ENCODE measurements around the gene CTDP1.

Gene CTDP1

DNA sequence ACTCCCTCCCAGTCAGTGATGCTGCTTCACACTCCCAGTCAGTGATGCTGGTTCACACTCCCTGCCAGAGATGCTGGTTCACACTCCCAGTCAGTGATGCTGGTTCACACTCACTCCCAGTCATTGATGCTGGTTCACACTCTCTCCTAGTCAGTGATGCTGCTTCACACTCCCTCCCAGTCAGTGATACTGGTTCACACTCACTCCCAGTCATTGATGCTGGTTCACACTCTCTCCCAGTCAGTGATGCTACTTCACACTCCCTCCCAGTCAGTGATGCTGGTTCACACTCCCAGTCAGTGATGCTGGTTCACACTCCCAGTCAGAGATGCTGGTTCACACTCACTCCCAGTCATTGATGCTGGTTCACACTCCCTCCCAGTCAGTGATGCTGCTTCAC lies 83.8 kb downstream of the CTDP1 start:
- no peak for DNase-seq (ENCODE audit: low spot score)

DNA sequence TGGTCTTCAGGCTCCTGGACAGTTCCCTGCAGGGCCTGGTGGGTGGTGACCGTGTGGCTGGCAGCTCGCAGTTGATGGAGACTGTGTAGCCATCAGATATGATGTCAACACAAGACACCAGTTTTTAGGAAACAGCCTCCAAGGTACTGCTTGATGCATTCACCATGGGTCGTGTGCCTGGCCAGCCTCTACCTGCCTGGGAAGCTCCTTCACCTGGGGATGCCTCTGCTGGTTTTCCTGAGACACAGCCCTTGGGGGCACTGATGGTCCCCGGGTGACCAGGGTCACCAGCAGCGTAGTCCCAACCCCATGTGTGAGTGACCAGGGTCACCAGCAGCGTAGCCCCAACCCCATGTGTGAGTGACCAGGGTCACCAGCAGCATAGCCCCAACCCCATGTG lies 84.5 kb downstream of the CTDP1 start:
- no peak for DNase-seq (ENCODE audit: low spot score)

DNA sequence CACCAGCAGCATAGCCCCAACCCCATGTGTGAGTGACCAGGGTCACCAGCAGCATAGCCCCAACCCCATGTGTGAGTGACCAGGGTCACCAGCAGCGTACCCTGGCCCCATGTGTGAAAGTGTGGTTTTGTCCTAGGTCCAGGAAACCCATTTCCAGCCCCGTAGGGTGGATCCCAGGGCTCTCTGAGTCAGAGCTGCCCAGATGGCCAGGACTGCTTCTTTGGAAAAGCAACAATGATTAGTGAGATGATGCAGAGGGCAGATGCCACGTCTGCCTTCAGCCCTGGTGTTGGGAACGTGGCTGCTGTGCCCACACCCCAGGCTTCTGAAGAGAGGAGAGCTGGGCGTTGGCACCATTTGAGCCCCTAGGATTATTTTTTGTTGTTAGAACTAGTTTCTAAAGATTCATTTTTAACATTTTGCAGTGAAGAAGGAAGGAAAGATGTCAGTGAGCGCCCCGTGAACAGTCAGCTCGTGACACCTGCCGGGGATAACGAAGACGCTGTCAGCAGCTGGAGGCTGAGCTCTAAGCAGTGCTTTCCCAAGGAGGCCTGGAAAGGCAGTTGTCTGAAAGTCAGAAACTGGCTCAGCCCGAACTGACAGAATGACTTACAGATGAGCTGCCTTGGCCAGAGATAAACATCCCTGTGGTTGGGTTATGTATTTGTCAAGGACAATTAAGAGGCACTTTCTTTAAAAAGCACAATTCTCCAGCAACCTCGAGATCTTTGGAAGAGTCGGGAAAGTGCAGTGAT lies 86.1 kb downstream of the CTDP1 start:
- DNase-seq (ENCODE audit: low spot score), result no peak

DNA sequence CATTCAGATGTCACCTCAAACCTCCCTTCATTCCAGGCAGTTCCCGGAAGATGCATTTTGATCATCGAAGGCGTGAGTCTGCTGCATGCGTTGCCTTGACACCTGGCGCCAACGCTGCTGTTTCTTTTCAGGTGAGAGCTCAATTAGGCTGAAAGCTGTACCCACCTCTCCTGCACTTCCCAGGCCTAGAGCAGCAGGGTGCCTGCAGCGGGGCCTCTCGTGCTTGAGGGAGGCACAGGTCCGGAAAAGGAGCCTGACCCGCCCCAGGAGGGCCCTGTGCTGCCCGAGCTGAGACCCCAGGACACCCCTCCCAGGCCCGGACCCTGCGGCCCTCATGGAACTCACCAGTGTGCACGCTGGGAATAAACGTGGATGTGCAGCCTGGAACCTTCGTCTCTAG lies 86.7 kb downstream of the CTDP1 start:
- DNase-seq (ENCODE audit: low spot score), result no peak

DNA sequence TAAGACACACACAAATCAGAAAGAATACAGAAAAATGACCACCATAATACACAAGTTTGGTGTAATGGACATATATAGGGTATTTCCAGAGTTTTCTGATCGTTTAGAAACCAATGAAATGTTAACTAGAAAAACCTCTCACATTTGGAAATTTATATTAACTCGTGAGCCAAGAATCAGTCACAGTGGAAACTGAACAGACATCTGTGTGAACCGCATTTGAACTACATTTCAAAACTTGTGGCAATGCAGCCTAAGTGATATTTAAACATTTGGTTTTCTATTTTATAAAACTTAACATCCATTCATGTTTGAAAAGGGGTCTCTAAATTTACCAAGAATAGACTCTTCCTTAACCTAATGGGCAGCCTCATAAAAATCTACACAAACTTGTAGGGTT lies 89.1 kb downstream of the CTDP1 start:
- DNase-seq (ENCODE audit: low spot score), result no peak

DNA sequence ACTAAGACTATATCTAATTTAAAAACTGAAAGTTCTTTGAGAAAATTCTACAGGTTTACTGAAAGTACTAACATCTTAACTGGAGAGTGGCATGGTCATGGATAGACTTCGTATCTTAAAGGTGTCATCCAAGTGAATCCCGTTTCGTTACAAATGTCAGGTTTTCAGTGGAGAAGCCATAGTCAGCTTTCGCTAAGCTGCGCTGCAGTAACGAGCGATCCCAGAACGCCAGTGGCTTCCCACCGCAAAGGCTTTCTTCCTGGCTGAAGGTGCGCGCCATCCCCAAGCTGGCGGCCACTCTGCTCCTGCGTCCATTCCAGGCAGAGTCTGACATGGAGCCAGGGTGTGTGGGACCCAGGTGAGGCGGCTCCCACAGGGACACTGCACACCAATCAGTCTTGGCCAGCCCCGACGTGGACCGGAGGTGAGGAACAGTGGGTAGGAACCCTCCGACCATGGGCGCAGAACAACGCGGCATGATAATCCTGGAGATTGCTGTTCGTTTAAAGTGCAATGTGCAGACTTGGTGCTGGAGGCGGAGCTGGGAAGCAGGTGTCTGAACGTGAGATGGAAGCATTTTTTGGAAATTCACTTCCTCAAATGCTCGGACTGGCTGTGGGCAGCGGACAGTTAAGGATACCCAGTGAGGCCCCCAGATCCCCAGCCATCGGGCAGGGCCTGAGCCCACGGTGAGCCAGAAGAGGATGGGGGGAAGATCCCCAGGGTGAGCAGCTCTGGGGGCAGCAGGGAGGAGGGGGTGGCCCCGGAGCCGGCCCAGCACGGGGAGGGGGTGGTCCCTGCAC lies 90.3 kb downstream of the CTDP1 start:
- DNase-seq (ENCODE audit: low spot score), result no peak

DNA sequence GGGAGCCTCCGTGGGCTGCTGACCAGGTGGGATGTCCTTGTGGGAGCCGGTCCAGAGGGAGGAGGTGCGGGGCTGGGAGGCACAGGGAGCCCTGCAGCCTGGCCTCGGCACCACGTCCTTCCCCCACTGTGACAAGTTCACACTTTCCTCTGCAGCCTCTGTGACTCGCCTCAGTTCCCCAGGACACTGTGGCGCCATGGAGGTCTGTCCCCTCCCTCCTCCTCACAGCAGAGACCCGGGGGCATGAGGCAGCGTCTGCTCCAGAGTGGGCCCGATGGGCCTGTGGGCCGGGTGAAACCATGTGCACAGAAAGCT lies 90.9 kb downstream of the CTDP1 start:
- no peak for DNase-seq (ENCODE audit: low spot score)

DNA sequence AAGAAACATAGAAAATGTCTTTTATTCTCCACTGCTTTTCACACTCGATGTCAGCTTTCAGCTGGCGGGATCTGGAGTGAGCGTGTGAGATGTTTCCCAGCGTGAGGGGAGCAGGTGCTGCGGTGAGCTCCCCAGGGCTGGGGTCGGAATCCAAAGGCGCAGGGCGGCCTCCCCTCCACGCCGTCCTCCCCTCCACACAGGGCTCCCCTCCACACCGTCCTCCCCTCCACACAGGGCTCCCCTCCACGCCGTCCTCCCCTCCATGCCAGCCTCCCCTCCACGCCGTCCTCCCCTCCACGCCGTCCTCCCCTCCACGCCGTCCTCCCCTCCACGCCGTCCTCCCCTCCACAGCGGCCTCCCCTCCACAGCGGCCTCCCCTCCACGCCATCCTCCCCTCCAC lies 91.2 kb downstream of the CTDP1 start:
- DNase-seq (ENCODE audit: low spot score), result no peak

DNA sequence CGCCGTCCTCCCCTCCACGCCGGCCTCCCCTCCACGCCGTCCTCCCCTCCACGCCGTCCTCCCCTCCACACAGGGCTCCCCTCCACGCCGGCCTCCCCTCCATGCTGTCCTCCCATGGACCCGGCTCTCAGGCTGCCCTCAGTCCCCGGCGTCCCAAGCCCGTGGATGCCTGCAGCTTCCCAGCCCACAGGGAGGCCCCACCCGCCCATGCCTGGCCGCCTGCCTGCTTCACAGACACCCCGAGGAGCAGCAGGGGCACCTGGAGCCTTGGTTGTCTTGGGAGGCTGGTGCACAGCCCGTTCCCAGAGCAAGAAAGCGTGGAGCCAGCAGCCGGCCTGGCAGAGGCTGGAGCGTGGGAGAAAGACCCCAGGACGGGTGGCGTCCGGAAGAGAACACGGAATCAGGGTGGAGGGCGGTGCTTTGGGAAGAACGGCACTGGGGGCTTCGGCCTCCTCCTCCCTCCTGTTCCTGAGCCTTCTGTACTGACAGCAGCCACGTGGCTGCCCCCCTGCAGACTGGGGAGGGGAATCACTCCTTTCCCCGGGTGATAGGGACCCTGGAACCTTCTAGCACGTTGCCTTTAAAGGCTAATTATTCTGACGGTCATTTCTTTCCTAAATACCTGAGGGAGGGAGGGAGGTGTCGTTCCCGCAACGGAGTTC lies 92.0 kb downstream of the CTDP1 start:
- no peak for DNase-seq (ENCODE audit: low spot score)

DNA sequence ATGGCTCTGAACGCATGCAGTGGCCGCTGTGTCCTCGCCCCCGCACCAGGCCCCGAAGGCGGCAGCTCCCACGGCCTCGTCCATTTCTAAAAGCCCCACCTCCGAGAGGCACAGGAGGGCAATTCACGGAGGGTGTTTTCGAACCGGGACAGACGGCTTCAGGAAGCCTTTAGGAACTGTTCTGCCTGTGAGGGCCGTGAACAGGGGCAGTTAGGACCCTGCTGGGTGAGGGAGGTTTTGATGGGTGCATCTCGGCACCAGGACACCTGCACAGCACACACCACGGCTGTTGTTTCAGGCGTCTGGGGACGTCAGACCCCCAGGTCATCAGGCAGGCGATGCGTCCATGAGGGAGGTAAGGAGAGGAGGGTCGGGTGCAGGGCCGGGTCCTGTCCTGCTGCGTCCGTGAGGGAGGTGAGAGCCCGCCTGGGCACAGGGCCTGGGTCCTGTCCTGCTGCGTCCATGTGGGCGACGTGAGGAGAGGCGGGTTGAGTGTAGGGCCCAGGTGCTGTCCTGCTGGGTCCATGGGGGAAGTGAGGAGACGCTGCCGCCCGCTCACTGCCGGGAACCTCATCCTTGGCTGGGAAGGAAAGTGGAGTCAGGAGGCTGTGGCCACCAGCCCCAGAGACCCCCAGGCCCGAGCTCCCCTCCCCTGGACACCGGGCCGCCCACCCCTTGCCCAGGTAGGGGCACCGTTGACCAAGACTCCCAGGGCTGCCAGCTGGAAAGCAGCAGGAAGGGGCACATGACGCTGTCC lies 92.7 kb downstream of the CTDP1 start:
- DNase-seq (ENCODE audit: low spot score), result no peak

DNA sequence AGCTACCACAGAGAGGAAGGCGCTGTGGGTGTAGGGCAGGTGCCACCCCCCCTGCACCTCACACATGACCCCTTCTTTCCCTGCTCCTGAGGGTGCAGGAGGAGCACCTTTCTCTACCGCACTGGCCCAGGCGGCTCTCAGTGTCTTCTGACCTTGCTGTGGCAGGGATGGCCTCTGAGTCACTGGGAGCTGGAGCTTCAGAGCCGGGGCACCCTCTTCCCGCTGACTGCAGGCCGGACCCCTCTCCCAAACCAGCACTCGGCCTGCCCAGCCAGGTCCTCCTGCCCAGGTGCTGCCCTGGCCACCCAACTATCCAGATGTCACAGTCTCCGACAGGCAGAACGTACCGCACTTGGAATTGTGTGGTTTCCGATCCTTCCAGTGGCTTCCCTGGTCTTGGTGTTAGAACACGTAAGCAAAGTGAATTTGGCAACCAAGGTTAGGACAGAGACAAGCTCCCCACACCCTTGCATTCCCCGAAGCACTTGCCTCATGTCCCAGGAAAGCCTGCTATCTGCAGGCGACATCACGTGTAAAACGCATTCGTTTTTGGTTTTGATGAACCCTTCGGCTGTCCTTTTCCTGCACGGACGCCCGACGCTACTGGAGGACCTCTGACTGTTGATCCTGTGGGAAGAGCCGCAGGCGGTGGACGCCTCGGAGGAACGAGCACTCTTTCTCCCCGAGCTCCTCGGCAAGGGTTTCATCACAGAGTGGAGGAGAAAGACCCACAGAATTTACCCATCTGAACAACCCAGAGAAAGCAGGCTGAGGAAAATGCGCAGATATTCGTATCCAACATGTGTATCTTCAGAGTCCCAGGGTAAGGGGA lies 93.5 kb downstream of the CTDP1 start:
- DNase-seq (ENCODE audit: low spot score), result no peak

DNA sequence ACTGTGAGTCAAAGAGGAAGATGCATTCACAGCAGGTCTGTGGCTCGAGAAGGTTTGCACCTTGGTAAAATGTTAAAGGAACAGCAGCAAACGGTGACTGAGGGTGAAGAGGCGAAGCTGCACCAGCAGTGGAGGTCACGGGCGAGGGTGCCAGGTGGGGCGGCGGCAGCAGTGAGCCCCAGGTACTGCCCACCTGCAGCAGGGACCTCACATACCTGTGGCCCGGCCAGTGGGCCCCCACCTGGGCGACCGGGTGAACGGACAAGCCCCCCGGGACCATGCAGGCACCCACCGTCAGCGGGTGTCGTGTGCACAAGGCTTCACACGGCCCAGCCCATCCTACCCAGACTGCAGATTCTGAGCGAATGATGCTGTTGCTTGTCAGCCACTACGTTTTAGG lies 94.5 kb downstream of the CTDP1 start:
- DNase-seq (ENCODE audit: low spot score), result no peak

DNA sequence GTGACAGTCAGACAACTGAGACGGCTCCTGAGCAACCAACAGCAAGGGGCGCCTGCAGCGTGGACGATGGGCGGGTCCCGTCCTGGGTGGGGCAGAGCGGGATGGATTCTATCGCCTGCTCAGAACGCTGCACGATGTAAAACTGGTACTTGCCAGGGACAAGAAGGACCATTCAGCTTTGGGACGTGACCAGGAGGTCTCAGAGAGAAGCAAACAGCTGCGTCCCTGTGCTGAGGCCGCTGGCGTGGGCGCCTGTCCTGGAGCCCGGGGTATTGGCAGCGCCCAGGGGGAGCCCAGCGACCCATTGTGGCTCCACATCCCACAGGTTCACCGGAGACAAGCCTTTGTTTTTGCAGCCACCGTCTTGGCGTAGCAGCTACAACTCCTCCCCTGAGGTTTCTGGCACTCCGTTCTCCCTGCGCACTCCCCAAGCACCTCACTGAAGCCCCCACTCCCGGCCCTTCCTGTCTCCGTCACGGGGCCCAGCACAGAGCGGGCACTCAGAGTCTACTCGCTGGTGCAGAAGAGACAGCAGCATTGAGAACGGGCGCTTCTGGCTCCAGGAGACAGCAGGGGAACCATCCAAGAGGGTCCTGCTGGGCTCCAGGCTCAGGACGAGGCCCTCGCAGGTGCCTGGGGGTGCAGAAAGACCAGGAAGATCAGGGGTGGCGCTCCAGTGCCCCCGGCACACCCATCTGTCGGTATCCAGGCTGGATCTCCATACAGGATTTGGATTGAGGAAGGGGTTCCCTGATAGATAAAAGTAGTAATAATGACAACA lies 96.0 kb downstream of the CTDP1 start:
- no peak for DNase-seq (ENCODE audit: low spot score)

DNA sequence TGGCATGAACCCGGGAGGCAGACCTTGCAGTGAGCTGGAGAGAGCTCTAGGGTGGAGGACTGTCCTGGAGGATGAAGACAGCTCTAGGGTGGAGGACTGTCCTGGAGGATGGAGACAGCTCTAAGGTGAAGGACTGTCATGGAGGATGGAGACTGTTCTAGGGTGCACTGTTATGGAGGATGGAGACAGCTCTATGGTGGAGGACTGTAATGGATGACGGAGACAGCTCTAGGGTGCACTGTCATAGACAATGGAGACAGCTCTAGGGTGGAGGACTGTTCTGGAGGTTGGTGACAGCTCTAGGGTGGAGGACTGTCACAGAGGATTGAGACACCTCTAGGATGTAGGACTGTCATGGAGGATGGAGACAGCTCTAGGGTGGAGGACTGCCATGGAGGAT lies 97.1 kb downstream of the CTDP1 start:
- no peak for DNase-seq (ENCODE audit: low spot score)

DNA sequence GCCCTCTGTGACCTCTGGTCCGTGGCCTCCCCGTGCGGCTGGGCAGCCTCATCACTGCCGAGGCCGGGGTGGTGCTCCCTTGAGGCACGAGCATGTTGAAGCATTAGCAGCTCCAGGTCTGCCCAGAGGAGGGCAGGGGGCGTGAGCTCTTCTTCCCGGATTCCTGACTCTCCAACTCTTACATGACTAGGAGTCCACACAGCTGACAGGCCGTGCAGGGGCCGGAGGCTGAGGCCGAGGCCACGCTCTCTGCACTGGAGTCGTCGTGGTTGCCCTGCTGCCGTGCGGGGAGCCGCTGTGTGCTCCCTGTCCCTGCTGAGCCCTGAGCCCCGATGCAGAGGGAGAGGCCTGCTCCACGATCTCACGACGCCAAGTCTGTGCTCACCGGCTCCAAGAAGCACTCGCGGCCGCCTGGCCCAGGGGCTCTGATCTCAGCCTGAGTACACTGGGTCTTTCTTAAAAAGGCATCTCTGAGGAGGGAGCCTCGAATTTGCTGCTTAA lies 98.7 kb downstream of the CTDP1 start:
- DNase-seq (ENCODE audit: low spot score), result no peak

DNA sequence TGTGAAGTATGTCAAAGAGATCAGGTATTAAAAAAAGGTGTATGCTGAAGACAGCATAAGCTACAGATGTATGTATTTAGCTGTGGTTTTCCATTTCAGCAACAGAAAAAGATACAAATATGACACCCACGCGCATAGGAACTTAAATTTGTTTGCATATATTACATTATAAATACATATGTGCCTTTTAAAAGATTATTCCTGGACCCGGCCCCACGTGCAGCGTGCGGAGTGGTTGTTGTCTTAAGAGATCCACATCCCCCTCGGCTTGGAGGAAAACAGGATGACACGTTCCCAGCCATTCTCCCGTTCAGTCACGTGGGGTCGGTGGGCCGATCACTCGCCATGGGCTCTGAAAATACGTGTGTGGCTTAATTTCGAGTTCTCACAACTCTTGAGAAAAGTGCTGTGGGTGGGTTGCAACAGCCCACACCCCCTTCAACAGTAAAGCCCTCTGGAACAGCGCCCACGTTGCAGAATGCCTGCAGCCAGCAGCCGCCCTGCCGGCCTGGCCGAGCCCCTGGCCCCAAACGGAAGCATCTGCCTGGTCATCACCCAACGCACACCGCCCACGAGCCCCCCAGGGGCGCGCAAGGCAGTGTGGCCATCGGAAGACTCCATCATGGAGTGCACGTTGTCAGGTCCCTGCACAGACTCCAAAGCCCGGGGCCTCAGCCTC lies 99.6 kb downstream of the CTDP1 start:
- no peak for DNase-seq (ENCODE audit: low spot score)

DNA sequence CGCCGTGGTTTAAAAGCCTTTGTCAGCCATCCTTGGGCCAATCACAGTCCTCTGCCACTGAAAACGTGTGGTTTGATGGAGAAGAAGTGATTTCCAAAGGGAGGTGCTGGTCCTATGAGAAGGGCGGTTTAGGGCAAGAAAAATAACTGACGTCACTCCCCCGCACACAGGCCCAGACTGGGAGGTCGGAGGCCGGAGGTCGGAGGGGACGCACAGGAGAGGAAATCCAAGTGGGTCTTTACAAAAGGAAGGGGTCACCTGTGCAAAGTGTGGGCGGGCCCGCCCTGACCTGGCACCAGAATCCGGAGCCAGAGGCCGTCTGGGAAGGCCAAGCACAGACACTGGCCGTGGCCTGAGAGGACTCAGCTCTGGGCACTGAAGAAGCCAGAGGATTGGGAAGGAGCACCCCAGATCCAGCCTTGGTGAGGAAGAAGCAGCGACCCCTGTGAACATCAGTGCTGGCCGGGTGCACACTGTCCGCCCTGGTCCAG lies 100.1 kb downstream of the CTDP1 start:
- no peak for DNase-seq (ENCODE audit: low spot score)

DNA sequence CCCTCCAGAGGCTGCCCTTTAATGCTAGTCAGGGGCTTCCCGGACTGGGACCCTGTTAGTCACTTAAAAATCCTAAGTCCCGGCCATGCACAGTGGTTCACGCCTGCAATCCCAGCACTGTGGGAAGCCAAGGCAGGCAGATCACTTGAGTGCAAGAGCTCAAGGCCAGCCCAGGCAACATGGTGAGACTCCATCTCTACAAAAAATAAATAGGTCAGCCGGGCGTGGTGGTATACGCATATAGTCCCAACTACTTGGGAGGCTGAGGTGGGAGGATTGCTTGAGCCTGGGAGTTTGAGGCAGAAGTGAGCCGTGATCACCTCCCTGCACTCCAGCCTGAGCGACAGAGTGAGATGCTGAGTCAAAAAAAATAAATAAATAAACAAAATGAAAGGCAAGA lies 100.9 kb downstream of the CTDP1 start:
- no peak for DNase-seq (ENCODE audit: low spot score)

DNA sequence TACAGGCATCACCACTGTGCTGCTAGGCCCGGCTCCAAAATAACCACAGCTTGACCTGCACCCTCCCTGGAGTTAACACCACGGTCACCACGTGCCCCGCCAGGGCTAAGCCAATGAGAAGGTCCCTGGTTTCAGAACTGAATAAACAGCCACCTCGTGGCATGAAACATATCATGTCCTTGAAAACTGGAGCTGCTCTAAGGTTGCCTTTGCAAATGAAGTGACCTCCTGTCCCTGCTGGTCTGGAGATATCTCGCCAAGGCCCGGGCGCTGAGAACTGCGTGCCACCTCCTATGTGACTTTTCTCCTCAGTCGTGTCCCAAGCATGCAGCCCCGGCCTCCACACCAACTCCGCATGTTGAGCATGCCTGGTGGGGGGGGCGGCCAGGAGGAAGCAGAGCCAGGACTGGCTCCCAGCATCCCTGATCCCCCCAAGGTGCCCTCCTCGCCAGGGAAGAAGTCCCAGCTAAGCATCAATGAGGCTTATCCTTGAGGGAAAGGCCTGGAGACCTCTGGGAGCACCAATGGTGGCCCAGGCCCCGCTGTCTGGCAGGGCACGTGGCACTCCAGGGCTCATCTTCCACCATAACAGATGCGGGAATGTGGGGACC lies 101.8 kb downstream of the CTDP1 start:
- no peak for DNase-seq (ENCODE audit: low spot score)

All from CD4-positive, alpha-beta T cell treated with Interleukin-6 at 100 ng/mL for 8 hours (primary cell).